Stimulated activated CD4-positive, alpha-beta T cell treated with anti-CD3 and anti-CD28 coated beads, TNF-alpha, amount 100 ng/mL, for 48 hours (primary cell): ENCODE data around the gene BLM.
"Not testable (repeated sequence)": the region's sequence is repeated elsewhere in the genome, so short reads cannot be mapped to it uniquely, and the experiment has no call there.

Experiments
- DNase-seq, 3 donors: peaks; one replicate each; pipeline ENCODE4 v3.0.0-alpha.2; 2020; ENCODE audit warnings: low read depth in 3 of 3

The BLM gene

GRCh38 chr15:90716976-90717821 is at the start of gene BLM:
Gene BLM, plus strand, starts transcription at chr15:90717346. Its CDS starts 30,047 bp downstream, at chr15:90747393.
- DNase-seq: peak; percentile 86 to 93 (median 87)

DNA sequence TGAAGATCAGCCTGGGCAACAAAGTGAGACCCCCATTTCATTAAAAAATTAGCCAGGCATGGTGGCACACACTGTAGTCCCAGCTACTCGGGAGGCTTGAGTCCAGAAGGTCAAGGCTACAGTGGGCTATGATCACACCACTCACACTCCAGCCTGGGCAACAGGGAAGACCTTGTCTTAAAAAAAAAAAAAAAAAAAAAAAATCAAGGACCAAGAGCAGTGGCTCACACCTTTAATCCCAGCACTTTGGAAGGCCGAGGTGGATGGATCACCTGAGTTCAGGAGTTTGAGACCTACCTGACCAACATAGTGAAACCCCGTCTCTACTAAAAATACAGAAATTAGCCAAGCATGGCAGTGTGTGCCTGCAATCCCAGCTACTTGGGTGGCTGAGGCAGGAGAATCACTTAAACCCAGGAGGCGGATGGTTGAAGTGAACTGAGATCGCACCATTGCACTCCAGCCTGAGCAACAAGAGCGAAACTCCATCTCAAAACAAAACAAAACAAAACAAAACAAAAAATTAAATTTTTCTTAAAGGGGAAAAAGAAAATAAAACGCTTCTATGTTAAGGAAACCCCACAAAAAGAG is 49.3 kb upstream of the BLM start:
- not testable (repeated sequence) for DNase-seq

DNA sequence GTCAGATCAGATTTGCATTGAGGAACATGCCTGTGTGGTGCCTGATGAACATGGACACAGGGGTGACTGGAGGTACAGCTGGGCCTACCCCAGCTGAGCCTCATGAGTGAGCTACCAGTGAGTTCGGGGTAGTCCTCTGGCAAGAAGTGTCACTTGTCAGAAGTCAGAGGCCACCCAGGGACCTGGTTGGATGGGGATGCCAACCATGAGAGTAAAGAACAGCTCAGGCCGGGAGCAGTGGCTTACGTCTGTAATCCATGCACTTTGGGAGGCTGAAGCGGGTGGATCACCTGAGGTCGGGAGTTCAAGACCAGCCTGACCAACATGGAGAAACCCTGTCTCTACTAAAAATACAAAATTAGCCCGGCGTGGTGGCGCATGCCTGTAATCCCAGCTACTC is 46.5 kb upstream of the BLM start:
- not testable (repeated sequence) for DNase-seq

DNA sequence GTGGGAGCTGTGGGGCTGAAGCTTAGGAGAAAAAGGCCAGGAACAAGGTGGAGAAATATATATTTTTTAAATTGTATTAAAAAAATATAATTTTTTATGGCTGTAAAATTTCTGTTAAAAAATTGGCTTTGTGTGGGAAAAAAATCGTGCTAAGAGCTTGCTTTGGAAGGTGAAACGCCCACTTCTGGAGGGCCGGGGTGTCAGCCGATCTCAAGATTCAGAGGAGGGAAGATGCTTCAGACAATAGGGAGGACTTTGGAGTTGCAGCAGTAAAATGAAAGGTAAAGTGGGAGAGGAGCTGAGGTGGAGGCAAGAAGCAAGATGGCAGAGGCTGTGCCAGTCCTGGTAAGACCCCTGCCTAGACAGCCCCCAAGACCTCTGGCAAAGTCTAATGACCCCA is 45.9 kb upstream of the BLM start:
- DNase-seq: no peak

DNA sequence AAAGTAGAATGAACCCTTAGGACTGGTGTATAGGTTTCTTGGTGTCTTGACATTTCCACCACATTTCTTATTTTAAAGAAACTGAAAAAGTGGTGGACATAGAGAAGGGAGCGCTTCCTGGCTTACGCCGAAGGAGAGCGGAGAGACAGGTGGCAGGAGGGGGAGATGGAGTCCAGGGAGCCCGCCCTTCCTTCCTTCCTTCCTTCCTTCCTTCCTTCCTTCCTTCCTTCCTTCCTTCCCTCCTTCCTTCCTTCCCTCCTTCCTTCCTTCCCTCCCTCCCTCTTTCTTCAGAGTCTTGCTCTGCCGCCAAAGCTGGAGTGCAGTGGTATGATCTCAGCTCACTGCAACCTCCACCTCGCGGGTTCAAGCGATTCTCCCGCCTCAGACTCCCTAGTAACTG is 43.8 kb upstream of the BLM start:
- not testable (repeated sequence) for DNase-seq

DNA sequence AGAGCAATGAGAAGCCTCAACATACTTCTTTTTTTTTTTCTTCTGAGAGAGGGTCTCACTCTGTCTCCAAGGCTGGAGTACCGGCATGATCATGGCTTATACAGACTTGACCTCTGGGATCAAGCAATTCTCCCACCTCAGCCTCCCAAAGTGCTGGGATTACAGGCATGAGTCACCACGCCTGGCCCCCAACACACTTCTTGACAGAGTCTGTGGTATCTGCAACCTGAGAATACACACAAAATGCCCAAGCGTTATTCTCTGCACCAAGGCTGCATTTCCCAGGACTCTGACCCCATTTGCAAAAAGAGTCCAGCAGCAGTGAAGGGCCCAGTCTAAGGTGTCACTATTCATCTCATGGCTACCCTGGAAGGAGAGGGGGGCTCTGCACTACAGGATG is 42.7 kb upstream of the BLM start:
- DNase-seq: no peak

- DNase-seq: no peak
Measured at GRCh38 chr15:90675464-90675863, 41.7 kb upstream of the BLM start.

- no peak for DNase-seq
Measured at GRCh38 chr15:90677807-90678790, 39.0 kb upstream of the BLM start.

DNA sequence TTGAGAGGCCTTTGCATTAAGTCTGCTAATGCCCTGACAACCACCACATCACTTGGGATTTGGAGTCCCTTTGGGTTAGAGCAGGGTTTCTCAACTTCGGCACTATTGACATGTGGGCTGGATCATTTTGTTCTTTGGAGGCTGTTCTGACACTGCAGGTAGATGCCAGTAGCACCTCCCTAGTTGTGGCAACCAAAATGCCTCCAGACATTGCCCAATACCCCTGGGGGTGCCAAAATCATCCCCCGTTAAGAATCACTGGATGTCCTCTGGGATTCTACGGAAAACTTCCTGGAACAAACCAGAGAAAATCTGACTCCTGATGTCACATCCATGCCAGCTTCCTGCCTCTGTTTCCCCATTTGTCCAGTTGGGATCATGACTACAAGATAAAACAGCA is 37.2 kb upstream of the BLM start:
- DNase-seq: no peak

GRCh38 chr15:90680371-90680935 is 36.7 kb upstream of the BLM start:
- DNase-seq: no peak

DNA sequence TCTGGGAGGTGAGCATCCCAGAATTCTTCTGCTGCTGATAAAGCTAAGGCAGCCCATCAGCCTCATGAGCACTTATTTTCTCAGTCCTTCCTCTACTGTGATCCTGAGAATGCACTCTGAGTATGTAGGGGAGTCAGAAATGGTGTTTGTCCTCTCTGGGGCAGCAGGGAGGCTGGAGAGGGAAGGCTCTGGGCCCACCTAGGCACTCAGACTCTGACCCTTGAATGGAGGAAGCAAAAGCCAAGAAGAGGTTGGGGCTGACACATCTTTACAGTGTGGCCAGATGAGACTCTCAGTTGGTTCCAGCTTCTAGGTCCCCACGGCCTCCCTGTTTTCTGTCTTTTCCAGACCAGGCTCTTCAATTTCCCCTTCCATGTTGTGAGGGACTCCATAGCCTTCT is 36.1 kb upstream of the BLM start:
- no peak for DNase-seq

DNA sequence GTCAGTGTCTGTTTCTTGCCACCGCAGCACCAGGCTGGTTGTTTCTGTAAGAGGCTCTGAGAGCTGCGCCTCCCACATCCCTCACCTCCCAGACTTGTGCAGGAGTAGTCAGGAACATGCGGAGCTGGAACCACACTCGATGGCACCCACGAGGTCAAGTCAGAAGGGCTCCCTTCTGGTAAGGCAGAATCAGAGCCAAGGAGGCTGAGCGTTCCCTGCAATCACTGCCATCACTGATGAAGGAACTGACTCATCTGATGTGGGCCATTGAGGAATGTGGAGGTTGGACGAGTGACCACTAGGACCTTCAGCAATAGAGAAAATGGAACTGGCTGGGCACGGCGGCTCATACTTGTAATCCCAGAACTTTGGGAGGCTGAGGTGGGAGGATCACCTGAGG is 35.7 kb upstream of the BLM start:
- DNase-seq: no peak

DNA sequence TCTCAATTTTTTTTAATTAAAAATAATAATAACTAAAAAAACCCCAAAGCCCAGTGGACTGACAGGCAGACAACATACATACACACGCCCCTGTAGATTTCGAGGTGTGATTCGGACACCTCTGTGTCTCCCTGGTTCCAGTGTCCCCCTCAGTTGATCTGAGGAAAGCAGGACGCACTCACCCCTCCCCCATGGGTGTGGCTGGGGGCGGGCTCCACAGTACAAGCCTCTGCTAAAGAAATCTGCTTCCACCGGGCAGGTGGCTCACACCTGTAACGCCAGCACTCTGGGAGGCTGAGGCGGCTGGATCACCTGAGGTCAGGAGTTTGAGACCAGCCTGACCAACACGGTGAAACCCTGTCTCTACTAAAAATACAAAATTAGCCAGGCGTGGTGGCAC is 33.8 kb upstream of the BLM start:
- no peak for DNase-seq

DNA sequence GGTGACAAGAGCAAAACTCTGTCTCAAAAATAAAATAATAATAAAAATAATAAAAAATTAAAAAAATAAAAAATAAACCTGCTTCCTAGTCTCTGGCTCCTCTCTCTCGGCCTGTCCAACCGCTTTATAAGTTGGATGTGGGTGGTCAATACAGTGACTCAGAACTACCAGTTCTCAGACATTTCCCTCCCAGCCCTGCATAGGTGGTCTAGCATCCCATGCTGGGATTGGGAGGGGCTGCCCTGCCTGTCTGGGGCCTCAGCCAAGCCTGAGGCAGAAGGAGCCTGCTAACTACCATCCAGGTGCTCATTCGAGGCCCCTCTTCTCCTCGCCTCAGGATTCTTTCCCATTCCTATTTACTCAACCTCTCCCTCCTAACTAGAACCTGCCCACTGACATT is 33.3 kb upstream of the BLM start:
- no peak for DNase-seq

DNA sequence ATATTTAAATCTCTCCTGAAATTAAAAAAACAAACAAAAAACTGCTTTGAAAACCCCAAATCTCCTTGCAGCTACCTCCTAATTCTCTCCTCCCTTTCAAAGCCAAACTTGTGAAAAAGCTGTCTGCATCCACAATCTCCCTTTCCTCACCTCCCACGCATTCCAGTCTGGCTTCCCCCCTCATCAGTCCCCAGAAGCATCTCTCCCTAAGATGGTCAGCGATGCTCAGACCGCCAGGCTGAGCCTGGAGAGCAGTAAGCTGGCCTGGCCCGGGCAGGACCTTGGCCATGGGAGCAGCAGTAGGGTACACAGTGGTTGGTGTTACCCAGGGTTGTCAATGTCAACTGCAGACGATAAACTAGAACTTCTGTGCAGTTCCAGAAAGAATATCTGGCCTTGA is 32.9 kb upstream of the BLM start:
- DNase-seq: no peak

GRCh38 chr15:90685591-90686434 is 31.3 kb upstream of the BLM start:
- DNase-seq: no peak

DNA sequence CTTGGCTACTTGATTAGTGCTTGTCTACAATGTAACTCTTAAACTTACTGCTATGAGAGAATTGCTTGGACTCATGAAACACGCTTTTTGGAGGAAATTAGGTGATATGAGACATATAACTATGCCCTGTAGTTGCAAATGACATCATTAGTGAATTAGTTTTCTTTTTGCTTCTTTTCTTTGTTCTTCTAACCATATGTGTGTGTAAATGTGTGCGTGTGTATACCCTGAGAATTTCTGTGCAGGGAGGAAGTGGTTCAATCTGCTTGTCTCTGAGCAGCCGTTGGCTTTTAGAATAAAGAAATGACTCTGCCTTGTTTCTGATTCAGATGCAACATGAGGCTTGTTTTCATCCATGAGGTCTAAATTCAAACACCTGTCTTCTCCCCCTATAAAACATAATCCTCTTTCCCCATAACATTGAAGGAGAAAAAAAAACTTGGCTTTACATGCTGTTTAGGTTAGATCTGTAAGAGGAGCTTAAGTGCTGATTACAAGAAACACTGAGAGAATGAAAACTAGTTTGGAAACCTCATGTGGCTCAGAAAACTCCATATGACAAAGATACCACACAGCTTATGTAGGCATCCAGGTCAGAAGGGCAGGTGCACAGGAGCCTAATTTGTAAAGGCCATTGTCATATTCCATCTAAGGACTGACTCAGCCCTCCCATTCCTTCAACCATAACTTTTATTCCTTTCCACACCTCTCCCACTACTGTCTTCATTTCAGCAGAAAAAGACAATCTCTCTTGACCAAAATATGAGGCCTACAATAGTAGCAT is 30.5 kb upstream of the BLM start:
- no peak for DNase-seq

DNA sequence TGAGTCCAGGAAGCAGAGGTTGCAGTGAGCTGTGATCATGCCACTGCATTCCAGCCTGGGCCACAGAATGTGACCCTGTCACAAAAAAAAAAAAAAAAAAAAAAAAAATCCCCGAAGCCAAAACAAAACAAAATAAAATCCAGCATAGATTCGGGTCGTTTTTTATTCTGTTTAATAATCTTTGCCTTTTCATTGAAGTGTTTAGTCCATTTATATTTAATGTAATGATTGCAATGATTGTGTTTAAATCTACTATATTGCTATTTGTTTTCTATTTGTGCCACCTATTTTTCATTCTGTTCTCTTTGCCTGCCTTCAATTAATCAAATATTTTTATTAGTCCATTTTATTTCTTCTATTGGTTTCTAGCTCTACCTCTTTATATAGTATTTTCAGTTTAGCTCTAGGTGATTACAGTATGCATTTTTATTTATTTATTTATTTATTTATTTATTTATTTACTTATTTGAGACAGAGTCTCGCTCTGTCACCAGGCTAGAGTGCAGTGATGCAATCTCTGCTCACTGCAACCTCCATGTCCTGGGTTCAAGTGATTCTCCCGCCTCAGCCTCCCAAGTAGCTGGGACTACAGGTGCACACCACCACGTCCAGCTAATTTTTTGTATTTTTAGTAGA is 27.7 kb upstream of the BLM start:
- DNase-seq: not testable (repeated sequence)

GRCh38 chr15:90690585-90690984 is 26.6 kb upstream of the BLM start:
- no peak for DNase-seq

DNA sequence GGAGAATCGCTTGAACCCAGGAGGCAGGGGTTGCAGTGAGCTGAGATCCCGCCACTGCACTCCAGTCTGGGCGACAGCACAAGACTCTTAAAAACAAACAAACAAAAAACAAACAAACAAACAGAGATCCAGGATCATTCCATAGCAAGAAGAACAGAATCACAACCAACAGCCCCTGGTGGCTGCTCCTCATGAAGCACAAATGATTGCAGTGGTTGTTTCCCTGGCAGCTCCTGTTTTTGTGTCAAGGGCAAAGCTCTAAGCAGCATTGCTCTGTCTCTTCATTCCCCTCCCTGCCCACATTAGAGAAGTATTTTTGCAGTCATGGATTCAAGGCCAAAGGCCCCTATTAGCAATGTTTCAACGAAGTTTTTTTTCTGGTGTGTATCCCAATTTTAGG is 25.8 kb upstream of the BLM start:
- DNase-seq: no peak
